ENCODE data around the gene TAF4B. TPM values are rescaled to one million over a fixed set of nuclear protein-coding genes. Genes with fewer than 3 reads are reported as not detected.

The TAF4B gene
- total RNA-seq, 2 donors from 2014 or later, result 2.4 to 3.1 TPM

- no peaks in the 10 kb centered on the region for H3K27me3 ChIP-seq
- H3K27ac ChIP-seq, result no peak overlapping the region
- H3K36me3 ChIP-seq, result no peaks in the 10 kb centered on the region
- no peaks in the 10 kb centered on the region for H3K4me1 ChIP-seq
- no peak for DNase-seq (ENCODE audit: low spot score)
- TF ChIP-seq CTCF (IDR thresholded peaks at IDR 0.05), result no peak
- no peak overlapping the region for H3K4me3 ChIP-seq
- no peaks in the 10 kb centered on the region for H3K9me3 ChIP-seq
Measured at GRCh38 chr18:26409091-26409490, 182.8 kb downstream of the TAF4B start.

- DNase-seq (ENCODE audit: low spot score), result no peak
- no peaks in the 10 kb centered on the region for H3K4me1 ChIP-seq
- H3K27ac ChIP-seq, result no peak overlapping the region
- H3K27me3 ChIP-seq, result no peaks in the 10 kb centered on the region
- H3K9me3 ChIP-seq, result no peaks in the 10 kb centered on the region
- no peak for TF ChIP-seq CTCF (IDR thresholded peaks at IDR 0.05)
- no peak overlapping the region for H3K4me3 ChIP-seq
- H3K36me3 ChIP-seq, result no peaks in the 10 kb centered on the region
Measured at GRCh38 chr18:26414901-26415440, 188.7 kb downstream of the TAF4B start.

GRCh38 chr18:26415631-26416030 lies 189.4 kb downstream of the TAF4B start:
- H3K4me1 ChIP-seq, result no peaks in the 10 kb centered on the region
- no peaks in the 10 kb centered on the region for H3K9me3 ChIP-seq
- H3K36me3 ChIP-seq, result no peaks in the 10 kb centered on the region
- H3K27me3 ChIP-seq, result no peaks in the 10 kb centered on the region
- no peak for DNase-seq (ENCODE audit: low spot score)
- TF ChIP-seq CTCF (IDR thresholded peaks at IDR 0.05), result no peak
- no peak overlapping the region for H3K4me3 ChIP-seq
- H3K27ac ChIP-seq, result no peak overlapping the region

GRCh38 chr18:26416652-26417150 lies 190.5 kb downstream of the TAF4B start:
- Histone ChIP-seq H3K4me3 (no peak overlapping the region), H3K27ac (no peak overlapping the region), H3K9me3 (no peaks in the 10 kb centered on the region), H3K27me3 (no peaks in the 10 kb centered on the region), H3K36me3 (no peaks in the 10 kb centered on the region), H3K4me1 (no peaks in the 10 kb centered on the region)
- TF ChIP-seq CTCF (IDR thresholded peaks at IDR 0.05), result no peak
- DNase-seq (ENCODE audit: low spot score), result no peak

- no peaks in the 10 kb centered on the region for H3K4me1 ChIP-seq
- H3K36me3 ChIP-seq, result no peaks in the 10 kb centered on the region
- DNase-seq (ENCODE audit: low spot score), result peak; percentile 50
- H3K4me3 ChIP-seq, result no peak overlapping the region
- no peaks in the 10 kb centered on the region for H3K27me3 ChIP-seq
- no peak overlapping the region for H3K27ac ChIP-seq
- no peak for TF ChIP-seq CTCF (IDR thresholded peaks at IDR 0.05)
- H3K9me3 ChIP-seq, result no peaks in the 10 kb centered on the region
Measured at GRCh38 chr18:26417190-26417589, 190.9 kb downstream of the TAF4B start.

GRCh38 chr18:26418225-26418624 lies 192.0 kb downstream of the TAF4B start:
- H3K36me3 ChIP-seq, result no peaks in the 10 kb centered on the region
- H3K27me3 ChIP-seq, result no peaks in the 10 kb centered on the region
- H3K9me3 ChIP-seq, result no peaks in the 10 kb centered on the region
- peak; percentile 30 for DNase-seq (ENCODE audit: low spot score)
- no peaks in the 10 kb centered on the region for H3K4me1 ChIP-seq
- H3K27ac ChIP-seq, result no peak overlapping the region
- no peak for TF ChIP-seq CTCF (IDR thresholded peaks at IDR 0.05)
- H3K4me3 ChIP-seq, result no peak overlapping the region
